Stimulated activated CD4-positive, alpha-beta T cell treated with anti-CD3 and anti-CD28 coated beads, TNF-alpha, amount 100 ng/mL, for 48 hours (primary cell): Measurements from ENCODE around the gene IGFBP4.

Experiments used
- DNase-seq, 3 donors: peaks; one replicate each; pipeline ENCODE4 v3.0.0-alpha.2; 2020; ENCODE audit warnings: low read depth in 3 of 3

Gene IGFBP4

DNA sequence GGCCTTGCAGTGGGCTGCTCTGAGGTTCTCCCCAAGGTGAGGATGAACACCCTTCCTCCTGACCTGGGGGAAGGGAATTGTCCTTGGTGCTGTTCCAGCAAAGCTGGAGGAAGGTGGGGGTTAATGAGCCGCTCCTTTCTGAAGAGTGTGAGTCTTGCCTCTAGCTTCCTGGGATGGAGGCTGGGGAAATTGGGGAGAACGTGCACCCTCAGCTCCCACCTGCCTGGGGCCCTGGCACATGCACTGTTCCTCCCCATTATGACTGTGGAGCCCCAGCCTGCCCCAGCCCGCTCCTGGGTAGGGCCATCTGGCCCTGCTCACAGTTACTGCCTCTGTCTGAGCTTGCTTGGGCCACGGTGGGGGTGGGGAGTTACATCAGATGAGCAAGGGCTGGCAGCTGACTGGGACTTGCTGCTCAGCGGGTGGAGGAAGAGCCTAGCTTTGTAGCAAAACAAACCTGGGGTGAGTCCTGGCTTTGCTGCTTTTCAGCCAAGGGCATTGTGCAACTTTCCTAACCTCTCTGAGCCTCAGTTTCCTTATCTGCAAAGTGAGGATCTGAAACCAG is 47.1 kb downstream of the IGFBP4 start:
- no peak for DNase-seq

- no peak for DNase-seq
Observed at GRCh38 chr17:40490982-40491381, 47.7 kb downstream of the IGFBP4 start.

GRCh38 chr17:40491486-40491885 is 48.2 kb downstream of the IGFBP4 start:
- no peak for DNase-seq

GRCh38 chr17:40493697-40494096 is 50.4 kb downstream of the IGFBP4 start:
- no peak for DNase-seq

DNA sequence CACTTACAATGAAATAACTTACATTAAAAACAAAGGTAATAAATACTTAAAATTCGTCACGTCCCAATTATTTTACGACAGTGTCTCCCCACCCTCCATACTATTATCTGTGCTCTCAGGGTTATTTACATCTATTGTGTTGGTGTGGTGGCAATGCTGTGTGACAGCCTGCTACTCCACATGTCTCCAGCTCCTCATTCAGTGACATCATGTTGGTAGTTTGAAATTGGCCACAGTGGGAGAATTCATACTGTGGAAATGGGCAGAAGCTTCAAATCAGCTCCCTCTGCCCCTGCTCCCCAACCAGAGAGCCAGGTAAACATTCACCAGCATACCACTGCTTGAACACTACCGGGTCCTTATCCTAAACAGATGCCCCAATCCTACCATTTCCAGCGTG is 51.9 kb downstream of the IGFBP4 start:
- no peak for DNase-seq

DNA sequence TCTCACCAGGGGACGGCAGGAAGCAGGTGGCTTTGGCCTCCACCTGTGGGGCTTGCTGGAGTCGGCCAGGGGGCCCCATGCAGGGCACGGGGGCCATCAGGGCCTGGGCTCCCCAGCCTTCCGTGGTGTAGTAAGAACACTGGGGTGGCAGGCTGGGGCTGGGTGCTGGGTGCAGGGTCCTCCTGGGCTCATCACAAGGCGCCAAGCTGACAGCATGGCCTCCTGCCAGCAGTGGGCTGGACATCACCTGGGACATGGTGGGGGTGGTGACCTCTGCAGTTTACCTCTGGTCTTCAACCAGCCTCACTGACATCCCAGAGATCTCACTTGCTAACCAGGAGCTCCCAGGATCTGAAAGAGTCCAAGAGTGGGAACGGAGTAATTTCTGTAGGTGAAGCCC is 52.9 kb downstream of the IGFBP4 start:
- DNase-seq = no peak

- no peak for DNase-seq
Observed at GRCh38 chr17:40496634-40497420, 53.6 kb downstream of the IGFBP4 start.

DNA sequence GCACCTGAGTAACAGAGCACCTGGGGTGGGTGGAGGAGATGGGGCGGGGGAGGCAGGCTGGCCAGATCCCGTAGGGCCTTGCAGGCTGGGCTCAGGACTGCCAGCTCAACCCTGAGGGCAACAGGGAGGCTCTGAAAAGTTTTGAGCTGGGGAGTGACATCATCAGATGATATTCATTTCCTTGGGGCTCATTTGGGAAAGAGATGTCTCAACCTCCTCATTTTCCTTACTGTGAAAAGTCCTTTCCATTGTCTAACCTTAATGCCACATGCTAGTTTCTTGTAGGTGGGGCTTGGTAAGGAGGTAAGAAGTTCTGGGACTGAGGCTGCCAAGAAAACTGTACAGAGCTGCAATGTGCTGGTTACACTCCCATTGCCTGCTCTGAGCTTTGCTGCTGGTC is 54.4 kb downstream of the IGFBP4 start:
- DNase-seq = no peak

GRCh38 chr17:40498281-40499084 is 55.2 kb downstream of the IGFBP4 start:
- DNase-seq = no peak

GRCh38 chr17:40499551-40500189 is 56.4 kb downstream of the IGFBP4 start:
- no peak for DNase-seq

DNA sequence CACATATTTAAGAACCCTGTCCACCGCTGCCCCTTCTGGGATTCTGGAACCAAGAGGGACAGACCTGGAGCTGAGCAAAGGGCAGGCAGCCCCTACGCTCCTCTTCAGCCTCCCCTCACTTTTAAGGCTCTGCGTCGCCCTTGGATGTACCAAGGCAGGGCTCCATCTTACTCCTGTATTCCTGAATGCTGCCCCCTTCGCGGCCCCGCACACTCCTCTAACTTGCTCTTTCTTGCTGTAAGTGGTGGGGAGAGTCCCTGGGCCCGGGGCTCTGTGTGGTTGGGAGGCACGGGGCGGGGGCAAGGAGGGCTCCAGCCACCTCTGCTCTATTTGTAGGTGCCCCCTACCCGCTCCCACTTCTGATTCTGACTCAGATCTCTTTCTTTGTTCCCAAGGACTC is 56.9 kb downstream of the IGFBP4 start:
- no peak for DNase-seq

DNA sequence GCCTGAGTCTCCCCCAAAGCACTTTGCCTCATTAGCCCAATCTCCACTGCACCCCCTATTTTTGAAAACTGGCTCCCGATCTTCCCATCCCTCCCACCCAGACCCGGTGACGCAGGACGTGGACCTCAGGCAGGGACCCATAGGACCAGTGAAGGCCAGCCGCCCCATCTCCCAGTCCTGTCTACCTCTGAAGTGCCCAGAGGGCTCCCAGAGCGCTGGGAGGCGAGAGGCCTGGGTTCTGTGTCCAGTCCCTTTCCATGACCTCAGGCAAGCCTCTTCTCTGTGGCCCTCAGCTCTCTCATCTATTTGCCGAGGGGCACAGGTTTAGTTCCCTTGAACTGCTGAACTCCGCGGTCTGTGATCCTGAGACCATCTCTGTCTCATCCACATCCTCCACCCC is 57.5 kb downstream of the IGFBP4 start:
- no peak for DNase-seq

- DNase-seq = no peak
Observed at GRCh38 chr17:40501499-40501911, 58.3 kb downstream of the IGFBP4 start, which contains the start of gene TNS4. Gene TNS4 (minus strand): TSS chr17:40501623. CDS start chr17:40496425, 5,198 bp downstream.

- DNase-seq = no peak
Observed at GRCh38 chr17:40502716-40503115, 59.5 kb downstream of the IGFBP4 start.

DNA sequence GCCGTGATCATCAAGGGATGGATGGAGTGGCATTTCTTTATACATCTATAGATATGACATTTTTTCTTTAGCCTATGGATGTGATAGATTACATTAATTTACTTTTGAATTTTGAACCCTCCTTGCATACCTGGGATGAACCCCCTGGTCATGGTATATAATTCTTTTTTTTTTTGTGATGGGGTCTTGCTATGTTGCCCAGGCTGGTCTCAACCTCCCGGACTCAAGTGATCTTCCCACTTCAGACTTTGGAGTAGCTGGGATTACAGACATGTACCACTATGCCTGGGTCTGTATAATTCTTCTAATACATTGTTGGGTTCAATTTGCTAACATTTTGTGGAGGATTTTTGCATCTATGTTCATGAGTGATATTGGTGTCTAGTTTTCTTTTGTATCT is 59.9 kb downstream of the IGFBP4 start:
- no peak for DNase-seq

GRCh38 chr17:40506786-40507185 is 63.5 kb downstream of the IGFBP4 start:
- no peak for DNase-seq
